Osteoblast (primary cell): Measurements from ENCODE around the gene DPP6. TPM values are rescaled to one million over a fixed set of nuclear protein-coding genes. Genes with fewer than 3 reads are reported as not detected.
A peak's percentile ranks its signal among the peaks of the same experiment; 100 is the strongest.

Experiments
- DNase-seq: peaks from one replicate; pipeline ENCODE4 v3.0.0; 2011; ENCODE audit warnings: low spot score, mixed read lengths; ENCODE audit not compliant: insufficient read length; ENCODE audit errors: missing footprints
- H2AFZ ChIP-seq: 2 replicates; pipeline ENCODE4 v1.6.0; 2011; ENCODE audit warnings: mild to moderate bottlenecking, low read length
- H3K27ac ChIP-seq: 2 replicates; pipeline ENCODE4 v1.5.1; 2011; ENCODE audit warnings: mild to moderate bottlenecking, low read depth, low read length, moderate library complexity
- H3K27me3 ChIP-seq: 2 replicates; pipeline ENCODE4 v1.6.0; 2012; ENCODE audit warnings: mild to moderate bottlenecking, control low read depth, inconsistent platforms, low read length, moderate library complexity; ENCODE audit not compliant: insufficient read depth
- H3K36me3 ChIP-seq: 2 replicates; pipeline ENCODE4 v1.5.1; 2011; ENCODE audit warnings: mild to moderate bottlenecking, low read length, control low read depth, moderate library complexity; ENCODE audit not compliant: insufficient read depth
- H3K4me1 ChIP-seq: 2 replicates; pipeline ENCODE4 v1.5.1; 2011; ENCODE audit warnings: mild to moderate bottlenecking, low read length, control low read depth, moderate library complexity; ENCODE audit not compliant: insufficient read depth
- H3K4me2 ChIP-seq: 2 replicates; pipeline ENCODE4 v1.6.0; 2011; ENCODE audit warnings: mild to moderate bottlenecking, low read length; ENCODE audit not compliant: insufficient read depth
- H3K4me3 ChIP-seq: fragments of 200-600 bp; sonication (generic); 3 replicates; pipeline ENCODE4 v1.5.1; 2012; ENCODE audit warnings: mild to moderate bottlenecking, low read length, inconsistent platforms; ENCODE audit not compliant: insufficient read depth
- H3K79me2 ChIP-seq: 2 replicates; pipeline ENCODE4 v1.6.0; 2012; ENCODE audit warnings: mild to moderate bottlenecking, low read length, control low read depth, inconsistent platforms; ENCODE audit not compliant: insufficient read depth
- H3K9me3 ChIP-seq: 2 replicates; pipeline ENCODE4 v1.5.1; 2011; ENCODE audit warnings: low read depth, low read length, control low read depth
- H4K20me1 ChIP-seq: 2 replicates; pipeline ENCODE4 v1.6.0; 2012; ENCODE audit warnings: mild to moderate bottlenecking, low read length, control low read depth; ENCODE audit not compliant: insufficient read depth
- CTCF ChIP-seq: IDR thresholded peaks from 2 replicates; pipeline ENCODE4 v1.5.1; 2011; ENCODE audit warnings: mild to moderate bottlenecking, low read depth, low read length, moderate library complexity; ENCODE audit errors: extremely low read depth
- total RNA-seq: library from RNA; depleted of rRNA; stranded (reverse); fragments of >200 nt; gene quantifications from 2 replicates; pipeline ENCODE4 v1.2.3, GENCODE V29; 2012

The DPP6 gene
- total RNA-seq, 1 donor: not detected

GRCh38 chr7:154587792-154588191 is 535.6 kb downstream of the DPP6 start:
- Histone ChIP-seq H2AFZ (no peak overlapping the region), H3K27me3 (no peaks in the 10 kb centered on the region), H3K4me3 (no peak overlapping the region), H3K36me3 (no peaks in the 10 kb centered on the region), H3K9me3 (no peaks in the 10 kb centered on the region), H3K4me2 (no peak overlapping the region), H3K4me1 (no peaks in the 10 kb centered on the region), H4K20me1 (no peaks in the 10 kb centered on the region), H3K79me2 (no peaks in the 10 kb centered on the region), H3K27ac (no peak overlapping the region)
- TF ChIP-seq CTCF: no peak
- DNase-seq: peak; percentile 21

GRCh38 chr7:154591544-154591943 is 539.3 kb downstream of the DPP6 start:
- Histone ChIP-seq H3K27ac (no peak overlapping the region), H4K20me1 (no peaks in the 10 kb centered on the region), H3K36me3 (no peaks in the 10 kb centered on the region), H3K27me3 (no peaks in the 10 kb centered on the region), H3K4me2 (no peak overlapping the region), H3K9me3 (no peaks in the 10 kb centered on the region), H3K4me1 (no peaks in the 10 kb centered on the region), H3K4me3 (no peak overlapping the region), H3K79me2 (no peaks in the 10 kb centered on the region), H2AFZ (no peak overlapping the region)
- TF ChIP-seq CTCF: no peak
- no peak for DNase-seq

GRCh38 chr7:154592388-154592787 is 540.2 kb downstream of the DPP6 start:
- Histone ChIP-seq H3K4me1 (no peaks in the 10 kb centered on the region), H3K27ac (no peak overlapping the region), H3K4me2 (no peak overlapping the region), H3K9me3 (no peaks in the 10 kb centered on the region), H3K4me3 (no peak overlapping the region), H3K27me3 (no peaks in the 10 kb centered on the region), H2AFZ (no peak overlapping the region), H4K20me1 (no peaks in the 10 kb centered on the region), H3K36me3 (no peaks in the 10 kb centered on the region), H3K79me2 (no peaks in the 10 kb centered on the region)
- TF ChIP-seq CTCF: no peak
- DNase-seq: no peak

- no peak overlapping the region for H3K4me3 ChIP-seq
- no peak overlapping the region for H2AFZ ChIP-seq
- no peak overlapping the region for H3K4me2 ChIP-seq
- H3K27me3 ChIP-seq: no peaks in the 10 kb centered on the region
- TF ChIP-seq CTCF: no peak
- no peaks in the 10 kb centered on the region for H3K9me3 ChIP-seq
- DNase-seq: no peak
- no peaks in the 10 kb centered on the region for H3K4me1 ChIP-seq
- H3K27ac ChIP-seq: no peak overlapping the region
- no peaks in the 10 kb centered on the region for H3K36me3 ChIP-seq
- no peaks in the 10 kb centered on the region for H3K79me2 ChIP-seq
- no peaks in the 10 kb centered on the region for H4K20me1 ChIP-seq
Observed at GRCh38 chr7:154598396-154598795, 546.2 kb downstream of the DPP6 start.
